ENCODE data around the gene MRLN.
"Not testable (repeated sequence)": the region's sequence is repeated elsewhere in the genome, so short reads cannot be mapped to it uniquely, and the experiment has no call there.

- TF ChIP-seq, protein P1, sequence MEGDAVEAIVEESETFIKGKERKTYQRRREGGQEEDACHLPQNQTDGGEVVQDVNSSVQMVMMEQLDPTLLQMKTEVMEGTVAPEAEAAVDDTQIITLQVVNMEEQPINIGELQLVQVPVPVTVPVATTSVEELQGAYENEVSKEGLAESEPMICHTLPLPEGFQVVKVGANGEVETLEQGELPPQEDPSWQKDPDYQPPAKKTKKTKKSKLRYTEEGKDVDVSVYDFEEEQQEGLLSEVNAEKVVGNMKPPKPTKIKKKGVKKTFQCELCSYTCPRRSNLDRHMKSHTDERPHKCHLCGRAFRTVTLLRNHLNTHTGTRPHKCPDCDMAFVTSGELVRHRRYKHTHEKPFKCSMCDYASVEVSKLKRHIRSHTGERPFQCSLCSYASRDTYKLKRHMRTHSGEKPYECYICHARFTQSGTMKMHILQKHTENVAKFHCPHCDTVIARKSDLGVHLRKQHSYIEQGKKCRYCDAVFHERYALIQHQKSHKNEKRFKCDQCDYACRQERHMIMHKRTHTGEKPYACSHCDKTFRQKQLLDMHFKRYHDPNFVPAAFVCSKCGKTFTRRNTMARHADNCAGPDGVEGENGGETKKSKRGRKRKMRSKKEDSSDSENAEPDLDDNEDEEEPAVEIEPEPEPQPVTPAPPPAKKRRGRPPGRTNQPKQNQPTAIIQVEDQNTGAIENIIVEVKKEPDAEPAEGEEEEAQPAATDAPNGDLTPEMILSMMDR (IDR thresholded peaks at IDR 0.05) = not testable (repeated sequence)
- TF ChIP-seq POLR2A (IDR thresholded peaks at IDR 0.05) = not testable (repeated sequence)
These were observed 9.1 kb downstream of the MRLN start for GRCh38 chr10:59744156-59744555.

All from lower leg skin (tissue), 3 donors.